NCI-H345 treated with DMSO at 0.1 percent for 48 hours (cell line): ENCODE data around the gene SLC66A1.
"Not testable (repeated sequence)": the region's sequence is repeated elsewhere in the genome, so short reads cannot be mapped to it uniquely, and the experiment has no call there.

ENCODE experiments used
- DNase-seq: peaks from one replicate; lab custom pipeline; 2025; ENCODE audit not compliant: unreplicated experiment; lab: John Stamatoyannopoulos, UW

The SLC66A1 gene

GRCh38 chr1:19304081-19304480 is 8.0 kb upstream of the SLC66A1 start:
- DNase-seq: not testable (repeated sequence)

- no peak for DNase-seq
These were observed 6.2 kb upstream of the SLC66A1 start for GRCh38 chr1:19305880-19306279.

- DNase-seq: no peak
These were observed 5.2 kb upstream of the SLC66A1 start for GRCh38 chr1:19306941-19307340.

GRCh38 chr1:19307794-19308508 is 4.2 kb upstream of the SLC66A1 start:
- no peak for DNase-seq

GRCh38 chr1:19308509-19308907 is 3.6 kb upstream of the SLC66A1 start:
- no peak for DNase-seq

GRCh38 chr1:19309123-19309813 is 2.9 kb upstream of the SLC66A1 start:
- no peak for DNase-seq

GRCh38 chr1:19310061-19310460 is 2.1 kb upstream of the SLC66A1 start:
- no peak for DNase-seq

GRCh38 chr1:19310720-19311502 is 1.2 kb upstream of the SLC66A1 start:
- peak; percentile 26 for DNase-seq

- no peak for DNase-seq
These were observed 609 bp upstream of the SLC66A1 start for GRCh38 chr1:19311503-19311930.

- no peak for DNase-seq
These were observed 883 bp downstream of the SLC66A1 start for GRCh38 chr1:19312782-19313635.

- DNase-seq: no peak
These were observed 1.5 kb downstream of the SLC66A1 start for GRCh38 chr1:19313636-19313959.

- DNase-seq: no peak
These were observed 2.1 kb downstream of the SLC66A1 start for GRCh38 chr1:19313961-19314882.

- no peak for DNase-seq
These were observed 3.5 kb downstream of the SLC66A1 start for GRCh38 chr1:19315378-19316198.

GRCh38 chr1:19317126-19317910 is 5.2 kb downstream of the SLC66A1 start:
- DNase-seq: no peak

- no peak for DNase-seq
These were observed 7.1 kb downstream of the SLC66A1 start for GRCh38 chr1:19319196-19319595.

- DNase-seq: no peak
These were observed 8.9 kb downstream of the SLC66A1 start for GRCh38 chr1:19321071-19321470.

GRCh38 chr1:19322481-19322880 is 10.4 kb downstream of the SLC66A1 start:
- DNase-seq: no peak

GRCh38 chr1:19323987-19324664 is 12.0 kb downstream of the SLC66A1 start:
- no peak for DNase-seq
